ENCODE measurements around the gene P4HA2. TPM values are rescaled to one million over a fixed set of nuclear protein-coding genes. Genes with fewer than 3 reads are reported as not detected.

Gene P4HA2
- total RNA-seq, 1 donor from 2014 or later: 87.2 TPM

DNA sequence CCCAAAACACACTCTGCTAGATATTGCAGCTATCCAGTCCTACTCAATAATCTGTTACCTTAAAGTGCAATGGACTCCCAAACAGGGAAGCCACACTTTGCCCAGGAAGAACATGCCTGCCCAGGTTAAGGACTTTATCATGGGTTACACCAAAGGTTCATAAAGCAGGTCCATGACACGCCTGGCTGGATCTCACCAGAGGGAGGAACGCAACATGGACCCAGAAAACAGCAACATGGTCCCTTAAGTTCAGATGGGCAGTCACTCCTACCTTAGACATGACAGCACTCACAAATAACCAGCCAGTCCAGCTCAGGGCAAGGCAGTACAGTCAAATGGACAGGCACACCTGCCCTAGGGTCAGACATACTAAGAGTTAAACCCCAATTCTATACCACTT lies 3.8 kb downstream of the P4HA2 start:
- DNase-seq: no peak

DNA sequence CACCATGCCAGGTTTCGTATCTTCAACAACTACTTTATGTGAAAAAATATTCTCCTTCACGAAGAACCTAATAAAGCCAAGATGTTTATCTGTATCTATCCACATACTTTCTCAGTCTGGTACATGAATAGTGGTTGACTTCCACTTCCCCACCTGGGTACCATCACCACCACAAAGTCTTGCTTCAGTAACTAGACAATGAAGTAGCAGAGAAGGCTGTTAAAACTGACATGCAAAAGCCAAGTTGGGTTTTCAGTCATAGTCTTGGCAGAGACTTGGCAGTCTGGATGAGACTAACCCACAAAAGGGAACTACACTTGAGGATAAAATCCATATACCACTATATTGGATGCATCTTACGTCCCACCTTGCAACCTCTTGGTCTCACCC lies 5.0 kb downstream of the P4HA2 start:
- DNase-seq: no peak

DNA sequence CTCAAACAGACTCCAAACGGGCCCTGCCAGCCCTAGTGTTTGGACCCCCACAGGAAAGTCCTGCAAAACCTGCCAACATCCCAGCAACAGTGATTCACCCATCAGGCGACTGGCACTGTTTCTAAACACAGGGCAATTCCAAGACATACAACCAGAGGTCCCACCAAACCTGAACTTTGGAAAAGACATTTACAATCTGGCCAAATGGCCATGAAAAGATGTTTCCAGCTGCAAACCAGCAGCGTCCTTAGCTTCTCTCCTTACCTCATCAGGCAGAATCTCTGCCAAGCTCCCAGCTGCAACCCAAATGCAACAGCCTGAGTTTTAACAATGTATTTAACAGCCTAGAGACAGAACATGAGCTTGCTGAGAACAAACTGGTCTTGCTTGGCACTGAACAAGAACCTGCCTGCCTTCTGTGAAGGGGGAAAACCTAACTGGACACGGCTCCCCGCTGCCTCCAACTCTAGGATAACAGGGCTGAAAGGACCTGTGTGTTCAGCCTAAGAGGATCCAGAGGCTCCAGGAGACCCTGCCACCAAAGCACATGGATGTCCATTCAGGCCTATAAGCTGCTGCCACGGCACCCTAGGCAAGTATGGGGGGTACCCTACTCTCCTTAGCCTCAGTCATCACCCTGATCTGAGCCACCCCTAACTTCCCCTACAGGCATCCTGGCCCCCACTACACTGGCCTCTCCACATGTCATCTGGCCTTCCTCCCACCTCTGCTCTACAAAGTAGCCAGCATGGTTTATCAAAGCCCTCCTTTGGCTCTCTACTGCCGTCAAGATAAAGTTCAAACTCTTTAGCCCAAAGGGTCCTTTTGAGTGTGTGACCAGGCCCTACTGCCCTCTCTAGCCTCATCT lies 5.6 kb downstream of the P4HA2 start:
- DNase-seq: peak; percentile 98

DNA sequence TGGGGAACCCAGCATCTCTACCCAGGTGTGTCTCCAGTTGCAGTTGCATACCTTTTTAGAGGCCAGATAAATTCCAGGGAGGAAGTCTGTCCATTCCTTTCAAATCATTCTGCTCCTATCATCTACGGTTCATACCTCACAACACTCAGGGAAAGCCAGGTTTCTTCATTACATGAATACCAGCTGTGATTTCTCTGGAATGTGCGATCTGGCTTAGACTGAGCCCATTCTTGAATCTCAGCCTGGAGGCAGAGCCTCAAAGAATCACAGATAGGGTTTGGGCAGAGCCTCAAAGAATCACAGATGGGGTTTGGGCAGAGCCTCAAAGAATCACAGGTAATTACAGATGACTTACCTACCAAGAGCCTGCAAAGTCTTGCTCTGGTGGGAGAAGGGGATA lies 7.2 kb downstream of the P4HA2 start:
- DNase-seq: no peak

DNA sequence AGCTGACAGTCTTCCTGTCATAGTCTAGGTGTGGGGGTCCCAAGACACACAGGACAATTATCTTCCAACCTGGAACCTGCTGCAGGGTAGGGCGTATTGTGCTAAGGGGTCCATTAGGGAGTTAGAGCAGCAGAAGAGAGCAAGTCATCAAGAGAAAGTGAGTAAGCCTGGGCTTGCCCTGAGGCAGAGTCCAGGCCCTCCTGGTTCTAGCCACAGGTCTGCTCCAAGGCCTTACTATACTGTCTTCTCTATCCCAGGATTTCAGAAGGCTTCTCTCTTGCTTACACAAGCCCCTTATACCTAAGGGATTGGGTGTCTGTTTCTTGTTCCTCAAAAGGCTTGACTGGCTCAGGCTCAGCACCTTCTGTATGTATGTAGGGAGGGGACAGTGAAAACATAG lies 7.7 kb downstream of the P4HA2 start:
- no peak for DNase-seq

DNA sequence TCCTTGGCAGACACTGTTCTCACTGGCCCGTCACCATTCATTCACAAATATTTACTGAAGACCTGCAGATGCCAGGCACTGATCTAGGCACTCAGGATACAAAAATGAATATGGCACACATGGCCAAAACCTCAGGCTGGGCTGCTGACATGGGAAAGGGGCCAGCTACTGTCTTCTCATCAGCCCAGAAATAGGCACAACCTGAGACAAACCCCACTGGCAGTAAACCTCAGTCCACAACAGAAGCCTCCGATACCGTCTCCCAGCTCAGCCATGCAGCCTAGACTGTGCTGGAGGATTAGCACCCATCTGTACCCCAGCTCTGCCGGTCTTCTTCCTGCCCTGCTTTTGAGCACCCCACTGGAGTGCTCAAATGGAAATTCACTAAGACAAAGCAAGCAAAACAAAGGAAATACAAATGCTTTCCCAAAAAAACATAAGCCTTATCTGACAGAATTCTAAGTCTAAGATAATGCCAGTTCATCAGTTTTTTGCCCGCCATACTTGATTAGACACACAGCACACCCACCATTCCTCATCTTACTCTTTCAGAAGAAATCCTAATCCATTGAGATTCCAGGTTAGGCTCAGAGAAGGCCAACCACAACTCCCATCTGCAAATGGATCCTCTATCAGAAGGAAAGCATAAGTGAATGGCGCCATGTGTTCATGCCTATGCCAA lies 8.2 kb downstream of the P4HA2 start:
- DNase-seq: no peak

DNA sequence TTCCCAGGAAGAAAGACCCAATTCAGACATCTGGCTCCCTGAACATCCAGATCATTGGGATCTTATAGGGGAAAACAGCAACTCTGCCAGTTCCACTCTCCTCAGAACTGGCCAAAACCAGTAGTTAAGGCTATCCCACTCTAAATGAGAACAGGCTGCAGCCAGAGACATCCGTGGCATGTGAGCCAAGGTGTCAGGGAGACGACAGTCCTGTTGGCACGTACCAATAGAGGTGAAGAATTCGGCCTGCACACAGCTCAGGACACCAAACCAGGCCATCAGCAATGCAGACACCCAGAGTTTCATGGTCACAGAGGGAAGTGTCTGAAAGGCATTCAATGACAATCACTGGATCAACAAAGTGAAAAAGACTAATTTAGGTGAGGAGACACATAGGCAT lies 9.3 kb downstream of the P4HA2 start:
- DNase-seq: no peak

DNA sequence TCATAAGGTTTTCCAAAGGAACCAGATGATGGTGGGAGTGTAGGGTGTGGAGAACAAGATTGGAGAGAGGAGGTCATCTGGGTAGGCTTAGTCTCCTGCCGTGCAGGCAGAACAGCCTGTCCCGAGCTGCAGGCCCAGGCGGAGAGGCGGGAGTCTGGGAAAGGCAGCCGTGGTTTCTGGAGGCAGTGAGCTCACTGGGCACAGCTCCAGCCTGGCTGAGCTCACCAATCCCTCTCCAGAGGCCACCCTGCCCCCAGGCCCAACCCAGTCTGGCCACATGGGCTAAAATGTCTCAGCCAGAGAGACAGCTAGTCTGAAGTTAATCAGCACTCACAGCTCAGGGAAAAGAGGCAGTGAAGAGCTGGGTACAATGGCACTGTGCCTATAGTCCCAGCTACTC lies 12.3 kb downstream of the P4HA2 start:
- DNase-seq: peak; percentile 96

DNA sequence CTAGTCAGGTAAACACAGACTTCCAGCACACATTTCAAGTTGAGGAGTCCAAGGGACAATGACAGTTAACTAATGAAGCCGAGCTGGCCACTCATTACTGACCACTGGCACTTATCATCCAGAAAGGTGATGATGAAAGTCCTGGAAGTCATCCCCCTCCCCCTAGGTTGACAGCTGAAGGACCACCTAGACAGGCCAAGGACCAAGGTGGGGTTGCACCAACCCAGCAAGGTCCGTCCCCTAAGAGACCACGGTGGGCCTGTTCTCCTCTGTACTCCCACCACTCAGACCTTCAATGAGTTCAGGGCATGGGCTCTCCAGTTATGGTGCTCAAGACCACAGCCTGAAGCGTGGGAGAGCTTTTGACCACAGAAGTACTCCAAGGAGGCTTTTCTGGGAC lies 13.2 kb downstream of the P4HA2 start:
- no peak for DNase-seq

DNA sequence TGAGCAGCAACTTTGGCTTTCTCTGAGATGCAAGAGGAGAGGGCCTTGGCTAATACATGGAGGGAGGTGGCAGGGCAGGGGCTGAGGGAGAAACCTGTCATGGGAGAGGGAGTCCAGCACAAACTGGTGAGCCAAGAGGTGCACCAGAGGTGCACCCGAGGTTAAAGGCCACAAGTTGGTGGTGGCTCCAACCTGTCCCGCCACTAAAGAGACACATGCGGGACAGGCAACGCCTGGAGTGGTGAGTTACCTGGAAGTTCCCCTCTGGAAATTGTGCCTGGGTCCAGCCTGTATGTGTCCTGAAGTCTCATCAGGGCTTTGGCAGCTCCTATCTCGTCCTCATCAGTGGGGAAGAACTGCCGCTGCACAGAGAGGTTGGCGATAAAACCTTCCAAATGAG lies 14.0 kb downstream of the P4HA2 start:
- no peak for DNase-seq

DNA sequence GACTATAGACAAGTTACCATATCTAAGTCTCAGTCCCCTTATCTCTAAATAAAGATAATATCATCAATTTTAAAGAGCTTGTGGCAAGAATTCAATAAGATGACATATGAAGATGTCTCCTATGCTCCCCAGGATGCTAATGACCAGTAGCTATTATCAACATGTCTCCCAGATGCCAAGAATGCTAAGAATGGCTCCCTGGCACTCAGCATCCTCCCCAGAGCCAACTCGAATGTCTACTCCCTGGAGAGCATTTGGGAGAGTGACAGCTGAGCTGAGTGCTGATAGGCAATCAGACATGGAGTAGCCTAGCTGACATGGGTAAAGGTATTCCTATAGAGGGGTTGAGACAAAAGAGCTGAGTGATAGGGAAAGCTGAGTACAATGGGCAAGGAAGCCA lies 15.9 kb downstream of the P4HA2 start:
- peak; percentile 62 for DNase-seq

DNA sequence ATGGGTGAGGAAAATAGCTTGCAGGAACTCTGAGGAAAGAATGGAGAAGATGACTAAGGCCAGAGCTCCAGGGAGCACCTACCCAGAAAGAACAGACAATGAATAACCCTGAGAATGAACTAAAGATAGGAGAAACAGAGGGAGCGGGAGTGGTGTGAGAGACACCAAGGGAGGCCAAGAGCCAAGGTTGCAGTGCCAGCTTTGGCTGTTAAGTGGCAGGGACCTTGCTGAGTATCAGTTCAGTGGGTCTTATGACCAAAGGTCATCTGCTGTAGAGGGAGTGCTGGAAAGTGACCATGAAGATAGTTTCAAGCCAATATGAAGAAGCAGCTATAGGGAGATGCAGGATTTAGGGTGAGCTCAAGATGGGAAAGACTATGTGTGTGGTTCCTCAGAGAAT lies 16.7 kb downstream of the P4HA2 start:
- DNase-seq: no peak

DNA sequence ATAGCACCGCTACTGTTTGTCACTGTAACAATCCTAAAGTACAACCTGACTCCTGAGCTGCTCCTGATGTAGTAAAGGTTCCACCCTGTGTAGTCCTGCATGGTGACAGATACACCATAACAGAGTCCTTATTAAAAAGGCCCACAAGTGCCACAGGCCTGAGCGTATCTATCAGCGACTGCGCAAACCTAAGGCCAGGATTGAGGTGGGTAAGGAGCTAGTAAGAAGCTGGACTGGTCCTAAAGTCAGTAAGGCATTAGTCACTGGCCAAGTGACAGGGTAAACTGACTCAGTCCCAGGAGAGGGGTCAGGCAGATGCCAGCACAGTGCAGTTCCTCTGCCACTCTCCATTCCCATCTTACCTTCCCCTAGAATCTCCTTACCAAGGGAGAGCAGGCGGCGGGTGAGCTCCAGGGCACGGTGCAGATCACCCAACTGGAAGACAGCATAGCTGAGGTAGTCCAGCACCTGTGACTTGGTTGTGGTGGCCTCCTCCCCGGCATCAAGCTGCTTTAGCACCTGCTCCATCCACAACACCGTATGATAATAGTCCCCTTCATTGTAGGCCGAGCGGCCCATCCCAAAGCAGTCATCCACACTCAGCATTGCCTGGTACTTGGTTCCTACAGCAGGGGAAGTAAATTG lies 17.6 kb downstream of the P4HA2 start:
- DNase-seq: no peak

DNA sequence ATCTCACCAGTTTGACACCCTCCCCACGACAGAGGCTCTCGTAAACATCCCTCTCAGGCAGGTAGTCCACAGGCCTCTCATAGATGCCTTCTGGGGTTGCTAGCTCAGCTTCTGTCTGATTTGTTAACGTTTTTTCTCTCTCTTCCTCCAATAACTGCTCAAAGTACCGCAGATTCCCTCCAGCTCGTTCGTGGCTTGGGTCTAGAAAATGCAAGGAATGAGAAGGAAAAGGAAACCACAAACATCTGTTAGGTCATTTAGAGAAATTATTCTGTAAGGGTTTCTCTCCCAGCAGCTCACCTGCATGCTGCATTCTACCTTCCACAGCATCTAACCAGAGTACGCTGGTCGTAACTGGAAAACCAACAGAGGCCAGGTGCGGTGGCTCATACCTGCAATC lies 18.5 kb downstream of the P4HA2 start:
- DNase-seq: no peak

DNA sequence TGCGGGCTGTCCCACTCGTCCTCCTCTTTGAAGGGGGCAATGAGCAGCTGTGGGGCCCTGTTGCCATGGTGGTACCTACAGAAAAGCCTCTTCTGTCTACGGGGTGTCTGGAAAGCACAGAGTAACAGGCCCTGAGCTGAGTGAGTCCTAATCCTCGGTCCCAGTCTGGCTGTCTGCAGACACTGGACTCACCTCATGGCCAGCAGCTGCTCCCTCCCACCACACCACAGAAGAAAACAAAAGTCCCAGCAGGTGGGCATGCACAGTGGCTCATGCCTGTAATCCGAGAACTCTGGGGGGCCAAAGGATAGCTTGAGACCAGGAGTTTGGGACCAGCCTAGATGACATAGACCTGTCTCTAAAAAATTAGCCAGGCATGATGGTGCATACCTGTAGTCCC lies 19.9 kb downstream of the P4HA2 start:
- peak; percentile 54 for DNase-seq

DNA sequence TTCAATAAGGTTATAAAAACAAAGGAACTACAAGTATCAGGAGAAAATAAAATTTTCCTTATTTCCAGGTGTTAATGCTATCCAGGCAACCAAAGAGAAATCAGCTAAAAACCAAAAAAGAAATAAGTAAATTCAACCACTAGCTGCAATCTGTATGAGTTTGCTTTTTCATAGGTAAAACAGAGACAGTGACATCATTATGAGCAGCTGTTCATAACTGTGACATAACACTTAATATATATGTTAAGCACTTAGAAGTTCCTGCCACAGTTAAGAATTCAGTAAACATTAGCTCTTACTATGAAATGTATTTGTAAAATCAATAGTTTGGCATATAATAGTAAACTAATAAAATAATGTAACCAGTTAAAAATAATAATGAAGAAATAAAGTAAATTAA lies 20.9 kb downstream of the P4HA2 start:
- DNase-seq: no peak

DNA sequence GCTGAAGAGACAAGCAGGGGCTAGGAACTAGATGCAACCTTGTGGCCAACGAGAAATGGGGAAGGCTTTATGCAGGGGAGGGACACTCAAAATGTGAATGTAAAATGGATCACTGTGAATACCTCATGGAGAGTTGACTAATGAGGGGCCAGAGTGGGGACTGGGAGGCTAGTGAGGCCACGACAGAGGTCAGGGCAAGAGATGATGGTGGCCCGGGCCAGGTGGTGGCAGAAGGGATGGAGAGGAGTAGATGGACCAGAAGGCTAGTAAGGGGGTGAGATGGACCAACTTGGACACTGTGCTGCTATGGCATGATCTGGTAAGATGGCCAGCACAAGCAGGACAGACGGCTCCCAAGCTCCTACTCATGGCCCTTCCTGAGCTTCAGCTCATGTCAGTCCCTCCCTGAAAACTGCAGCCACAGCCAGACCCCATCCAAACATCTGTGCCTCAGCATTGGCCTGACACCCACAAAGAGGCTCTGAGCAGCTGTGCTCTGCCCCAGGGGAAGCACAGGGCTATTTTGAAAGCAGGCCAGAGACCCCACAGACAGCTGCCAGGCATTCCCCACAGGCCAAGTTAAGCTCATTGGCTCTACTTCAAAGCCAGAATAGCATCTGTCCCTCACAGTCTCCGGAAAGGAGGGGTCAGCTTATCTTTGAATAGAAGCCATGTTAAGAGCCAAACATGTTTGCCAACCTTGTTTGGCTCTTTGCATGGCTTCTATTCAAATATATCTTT lies 22.1 kb downstream of the P4HA2 start:
- peak; percentile 94 for DNase-seq

DNA sequence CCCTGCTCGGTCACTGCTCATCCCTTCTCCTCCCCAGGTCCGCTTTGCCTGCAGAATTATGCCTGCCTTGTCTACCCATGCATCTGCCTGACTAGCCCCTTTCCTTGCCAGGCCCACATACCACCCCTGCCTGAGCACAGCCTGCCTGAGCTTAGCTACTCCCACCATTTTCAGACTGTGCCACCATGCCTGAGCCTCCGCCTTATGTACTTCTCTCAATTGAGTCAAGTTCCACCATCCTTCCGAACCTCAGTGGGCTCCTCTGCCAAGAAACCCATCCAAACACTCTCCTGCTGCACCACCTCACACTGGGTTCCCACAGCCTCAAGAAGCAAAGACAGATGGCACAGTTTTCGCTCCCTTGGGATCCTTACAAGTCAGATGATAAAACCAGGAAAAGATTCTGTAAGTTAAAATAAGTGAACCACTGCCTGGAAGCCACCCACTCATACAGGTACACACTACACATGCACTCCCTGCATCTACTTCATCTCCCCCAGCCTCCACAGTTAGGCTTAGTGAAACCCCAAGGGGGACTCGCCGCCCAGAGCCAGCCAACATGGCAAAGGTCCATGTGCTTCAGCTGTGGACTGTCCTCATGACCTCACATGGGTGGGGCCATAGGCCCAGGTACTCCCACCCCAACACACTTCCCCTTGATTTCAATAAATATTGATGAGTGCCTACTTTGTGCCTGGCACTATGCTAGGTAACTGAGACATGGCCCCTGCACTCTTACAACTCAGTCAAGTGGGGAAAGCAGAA lies 23.1 kb downstream of the P4HA2 start:
- no peak for DNase-seq

DNA sequence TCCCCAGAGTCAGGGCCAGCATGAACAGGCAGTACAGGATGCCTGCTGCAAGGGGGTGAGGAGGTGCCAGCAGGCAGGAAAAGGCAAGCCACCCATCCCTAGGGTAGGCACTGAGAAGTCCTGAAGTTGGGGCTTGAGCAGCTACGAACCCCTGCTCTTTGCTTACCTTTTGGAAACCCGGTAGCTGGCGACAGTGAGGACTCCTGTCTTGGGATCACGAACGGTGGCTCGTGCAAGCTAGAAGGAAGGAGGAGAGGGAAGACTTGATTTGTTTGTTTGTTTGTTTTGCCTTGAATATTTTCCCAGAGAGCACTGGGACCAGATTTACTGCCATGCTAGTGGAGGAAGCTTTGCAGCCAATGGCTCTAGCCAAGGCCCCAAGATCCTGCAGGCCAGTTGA lies 23.7 kb downstream of the P4HA2 start:
- DNase-seq: no peak

DNA sequence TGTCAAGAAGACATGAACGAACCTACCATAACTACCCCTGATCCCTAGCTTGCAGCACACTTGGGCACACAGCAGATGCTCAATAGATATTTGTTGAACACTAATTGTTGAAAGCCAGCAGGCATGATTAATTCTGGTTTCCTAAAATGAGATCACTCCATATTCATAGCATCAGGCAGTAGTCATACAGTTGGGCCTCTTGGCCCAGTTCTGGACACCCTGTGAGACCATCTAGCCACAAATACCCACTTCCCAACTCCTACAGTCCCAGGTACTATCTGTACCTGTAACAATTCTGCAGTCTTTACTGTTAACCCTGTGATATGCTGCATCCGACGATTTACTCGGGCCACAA lies 24.2 kb downstream of the P4HA2 start:
- DNase-seq: no peak

DNA sequence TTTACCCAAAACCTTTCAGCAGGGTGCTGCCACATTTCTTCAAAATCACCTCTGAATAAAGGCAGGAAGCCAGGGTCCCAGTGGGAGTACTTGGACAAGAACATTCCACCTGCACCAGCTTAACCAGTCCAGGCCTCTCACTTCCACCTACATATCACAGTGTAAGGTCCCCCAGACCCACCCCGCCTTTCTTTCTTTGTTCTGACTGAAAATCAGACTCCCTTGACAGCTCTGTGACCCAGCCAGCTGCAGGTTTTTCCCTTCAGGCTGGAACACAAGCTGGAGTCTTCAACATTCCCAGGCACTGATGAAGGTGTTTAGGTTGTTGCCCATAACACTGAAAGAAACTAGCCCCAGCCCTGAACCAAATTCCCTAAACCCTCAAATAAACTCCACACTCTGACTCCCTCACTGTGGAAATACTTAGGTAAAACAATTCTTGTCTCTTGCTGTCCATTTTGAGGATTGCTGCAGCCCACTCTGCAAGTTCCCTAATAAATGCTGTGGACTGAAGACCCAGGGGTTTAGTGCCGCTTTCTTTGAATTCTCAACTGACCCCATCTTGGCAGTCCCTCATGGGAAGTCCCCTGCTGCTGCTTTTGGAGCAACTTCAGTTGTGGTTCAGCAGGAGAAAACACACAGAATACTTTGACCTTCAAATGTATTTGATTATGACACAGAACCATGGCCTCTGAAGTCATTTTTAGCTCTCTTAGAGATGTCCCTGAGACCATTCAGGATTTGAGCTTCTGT lies 24.8 kb downstream of the P4HA2 start:
- no peak for DNase-seq

Measured in tongue (tissue), 2 donors.